Left lung (tissue), 10 donors: ENCODE results near the gene MAOB. TPM values are rescaled to one million over a fixed set of nuclear protein-coding genes. Genes with fewer than 3 reads are reported as not detected.

Experiments used
- ATAC-seq: fragments of 200-7000 bp; cut with Tn5 transposase; one replicate; pipeline ENCODE4 v1.9.1; 2020; ENCODE audit warnings: moderate library complexity
- DNase-seq, 4 donors: peaks; one replicate each; pipeline ENCODE4 v3.0.0-alpha.2; 2013 to 2020
- H3K27ac ChIP-seq, 2 donors: fragments of 200-600 bp; sonication (generic) in 1 of 2; one replicate each; pipeline versions ENCODE4 v1.5.0 to v1.8.0; 2020 to 2021
- H3K27me3 ChIP-seq, 2 donors: fragments of 200-600 bp; sonication (generic) in 1 of 2; one replicate each; pipeline versions ENCODE4 v1.5.0 to v1.8.0; 2020 to 2021
- H3K36me3 ChIP-seq, 2 donors: fragments of 200-600 bp; sonication (generic) in 1 of 2; one replicate each; pipeline versions ENCODE4 v1.5.0 to v1.8.0; 2020 to 2021
- H3K4me1 ChIP-seq, 2 donors: fragments of 200-600 bp; one replicate each; pipeline ENCODE4 v1.8.0; 2021
- H3K4me3 ChIP-seq, 2 donors: fragments of 200-600 bp; sonication (generic) in 1 of 2; one replicate each; pipeline versions ENCODE4 v1.5.0 to v1.8.0; 2020 to 2021; ENCODE audit warnings: mild to moderate bottlenecking in 1 of 2
- H3K9me3 ChIP-seq, 2 donors: fragments of 200-600 bp; sonication (generic) in 1 of 2; one replicate each; pipeline versions ENCODE4 v1.5.0 to v1.8.0; 2020 to 2021
- intact Hi-C, 2 donors: fragments of 100-400 bp; cut with DNase I; formaldehyde crosslinking; loops; one replicate each; pipeline versions ENCODE4 v1.11.2 to v1.14.2; 2022
- polyA plus RNA-seq, 6 donors: library from polyadenylated mRNA; unstranded; fragments of 120-200 nt; gene quantifications; one replicate each; pipeline ENCODE4 v1.2.1, GENCODE V29; 2013; ENCODE audit not compliant: insufficient read length in 6 of 6
- total RNA-seq, 2 donors: library from RNA; stranded (reverse); fragmentation: NEBNext Ultra II Directional; extraction: Animal tissue kit (Norgen Biotek cat#: 25700); gene quantifications; one replicate each; pipeline ENCODE4 v1.2.1, GENCODE V29; 2021
- TF ChIP-seq, protein P1 (sequence below), 2 donors: fragments of 200-600 bp; sonication (generic) in 1 of 2; IDR thresholded peaks; one replicate each; pipeline versions ENCODE4 v1.5.0 to v1.8.0; 2021; ENCODE audit warnings: antibody characterized with exemption in 2 of 2
- donor health status: DM: no; HTN: yes; CAD: no.
- donor health status: DM: no; HTN: no; CAD: no.

Gene MAOB
- total and polyA plus RNA-seq, 8 donors, result 8.8 to 20.6 (median 12.3) TPM

DNA sequence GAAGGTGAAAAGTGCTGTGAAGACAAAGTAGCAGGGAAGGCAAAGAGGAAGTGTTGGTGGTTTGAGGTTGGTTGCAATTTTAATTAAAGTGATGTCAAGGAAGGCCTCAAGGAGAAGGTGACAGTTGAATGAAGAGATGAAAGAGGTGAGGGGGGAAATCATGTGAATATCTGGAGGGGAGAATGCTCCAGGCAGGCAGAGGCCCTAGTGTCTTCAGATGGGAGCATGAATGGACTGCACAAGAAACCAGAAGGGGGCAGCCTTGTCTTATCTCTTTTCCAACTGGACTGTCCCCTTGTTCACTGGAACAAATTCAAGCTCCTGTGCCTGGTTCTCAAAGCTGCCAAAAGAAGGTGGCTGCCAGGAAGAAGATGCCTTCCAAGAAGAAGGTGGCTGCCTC is 68.4 kb downstream of the MAOB start:
- DNase-seq, result no peak
- Histone ChIP-seq H3K27ac (no peak overlapping the region), H3K9me3 (no peaks in the 10 kb centered on the region), H3K4me3 (no peak overlapping the region), H3K4me1 (no peaks in the 10 kb centered on the region), H3K27me3 (peaks cover 0 to 5% of the 10 kb centered on the region in 2 donors), H3K36me3 (no peaks in the 10 kb centered on the region)
- intact Hi-C loops, result no loop called here
- TF ChIP-seq, protein P1, sequence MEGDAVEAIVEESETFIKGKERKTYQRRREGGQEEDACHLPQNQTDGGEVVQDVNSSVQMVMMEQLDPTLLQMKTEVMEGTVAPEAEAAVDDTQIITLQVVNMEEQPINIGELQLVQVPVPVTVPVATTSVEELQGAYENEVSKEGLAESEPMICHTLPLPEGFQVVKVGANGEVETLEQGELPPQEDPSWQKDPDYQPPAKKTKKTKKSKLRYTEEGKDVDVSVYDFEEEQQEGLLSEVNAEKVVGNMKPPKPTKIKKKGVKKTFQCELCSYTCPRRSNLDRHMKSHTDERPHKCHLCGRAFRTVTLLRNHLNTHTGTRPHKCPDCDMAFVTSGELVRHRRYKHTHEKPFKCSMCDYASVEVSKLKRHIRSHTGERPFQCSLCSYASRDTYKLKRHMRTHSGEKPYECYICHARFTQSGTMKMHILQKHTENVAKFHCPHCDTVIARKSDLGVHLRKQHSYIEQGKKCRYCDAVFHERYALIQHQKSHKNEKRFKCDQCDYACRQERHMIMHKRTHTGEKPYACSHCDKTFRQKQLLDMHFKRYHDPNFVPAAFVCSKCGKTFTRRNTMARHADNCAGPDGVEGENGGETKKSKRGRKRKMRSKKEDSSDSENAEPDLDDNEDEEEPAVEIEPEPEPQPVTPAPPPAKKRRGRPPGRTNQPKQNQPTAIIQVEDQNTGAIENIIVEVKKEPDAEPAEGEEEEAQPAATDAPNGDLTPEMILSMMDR (IDR thresholded peaks at IDR 0.05), result no peak
- ATAC-seq, result no peak

DNA sequence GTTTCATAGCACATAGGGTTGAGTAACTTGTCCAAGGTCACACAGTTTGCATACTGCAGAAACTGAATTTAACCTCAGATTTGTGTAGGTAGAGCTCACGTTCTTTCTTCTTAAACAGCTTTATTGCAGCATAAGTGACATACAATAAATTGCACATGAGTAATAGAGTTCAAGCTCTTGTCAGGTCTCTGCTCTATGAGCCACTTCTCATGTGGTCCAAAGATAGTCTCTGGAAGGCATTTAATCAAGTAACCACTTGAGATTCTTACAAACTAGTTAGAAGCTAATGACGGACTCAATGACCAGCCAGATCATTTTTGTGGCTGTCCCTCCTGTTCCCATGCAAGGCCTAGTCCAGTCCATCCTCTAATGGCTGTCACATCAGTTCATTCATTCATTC is 68.9 kb downstream of the MAOB start:
- H3K9me3 ChIP-seq, result no peaks in the 10 kb centered on the region
- no peaks in the 10 kb centered on the region for H3K36me3 ChIP-seq
- H3K4me1 ChIP-seq, result no peaks in the 10 kb centered on the region
- TF ChIP-seq, protein P1 (IDR thresholded peaks at IDR 0.05), result no peak
- DNase-seq, result no peak
- intact Hi-C loops, result no loop called here
- H3K4me3 ChIP-seq, result no peak overlapping the region
- no peak overlapping the region for H3K27ac ChIP-seq
- ATAC-seq, result no peak
- peaks cover 0 to 5% of the 10 kb centered on the region in 2 donors for H3K27me3 ChIP-seq

DNA sequence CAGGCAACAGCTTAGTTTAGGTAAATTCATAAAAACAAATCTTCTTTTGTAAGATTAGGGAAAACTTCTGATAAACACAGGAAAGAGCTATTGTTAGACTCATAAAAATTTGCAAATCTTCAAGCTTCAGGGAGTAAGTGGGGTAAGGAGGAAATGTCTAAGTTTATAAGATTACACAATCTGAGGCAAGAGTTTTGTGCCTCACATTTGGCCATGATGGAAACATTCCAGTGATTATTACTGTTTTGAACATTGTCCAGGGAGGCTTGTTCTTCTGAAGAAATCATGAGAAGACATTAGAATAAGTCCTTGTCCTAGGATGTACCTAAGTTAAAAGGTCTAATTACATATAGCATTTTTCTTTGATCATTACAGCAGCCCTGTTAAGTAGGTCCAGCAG is 72.8 kb downstream of the MAOB start:
- ATAC-seq (no peak), DNase-seq (peak in 2 of 4 donors; percentile 18 to 44)
- no peak overlapping the region for H3K27ac ChIP-seq
- H3K27me3 ChIP-seq, result peaks cover 0 to 5% of the 10 kb centered on the region in 2 donors
- H3K9me3 ChIP-seq, result no peaks in the 10 kb centered on the region
- no peaks in the 10 kb centered on the region for H3K36me3 ChIP-seq
- TF ChIP-seq, protein P1 (IDR thresholded peaks at IDR 0.05), result no peak
- intact Hi-C loops, result no loop called here
- no peaks in the 10 kb centered on the region for H3K4me1 ChIP-seq
- H3K4me3 ChIP-seq, result no peak overlapping the region

DNA sequence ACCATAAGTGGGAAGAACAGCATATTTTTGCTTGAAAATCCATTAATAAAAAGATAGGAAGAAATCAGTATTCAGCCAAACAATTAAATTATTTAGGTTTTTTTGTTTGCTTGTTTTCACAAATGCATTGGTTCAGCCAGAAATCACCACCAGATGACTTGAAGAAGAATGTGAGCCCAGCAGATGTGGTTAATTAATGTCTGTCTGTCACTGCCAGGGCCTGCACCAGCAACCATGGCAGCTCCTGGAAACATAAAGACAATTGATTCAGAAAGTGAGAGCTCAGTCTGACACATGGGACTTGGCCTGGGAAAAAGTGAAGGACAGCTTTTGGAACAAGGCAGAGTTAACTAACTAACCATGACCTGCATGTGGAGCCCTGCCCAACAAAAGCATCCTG is 74.0 kb downstream of the MAOB start:
- ATAC-seq, result no peak
- Histone ChIP-seq H3K4me1 (no peaks in the 10 kb centered on the region), H3K27ac (no peak overlapping the region), H3K9me3 (no peaks in the 10 kb centered on the region), H3K4me3 (no peak overlapping the region), H3K36me3 (no peaks in the 10 kb centered on the region), H3K27me3 (peaks cover 0 to 5% of the 10 kb centered on the region in 2 donors)
- intact Hi-C loops, result no loop called here
- TF ChIP-seq, protein P1 (IDR thresholded peaks at IDR 0.05), result no peak
- DNase-seq, result no peak

DNA sequence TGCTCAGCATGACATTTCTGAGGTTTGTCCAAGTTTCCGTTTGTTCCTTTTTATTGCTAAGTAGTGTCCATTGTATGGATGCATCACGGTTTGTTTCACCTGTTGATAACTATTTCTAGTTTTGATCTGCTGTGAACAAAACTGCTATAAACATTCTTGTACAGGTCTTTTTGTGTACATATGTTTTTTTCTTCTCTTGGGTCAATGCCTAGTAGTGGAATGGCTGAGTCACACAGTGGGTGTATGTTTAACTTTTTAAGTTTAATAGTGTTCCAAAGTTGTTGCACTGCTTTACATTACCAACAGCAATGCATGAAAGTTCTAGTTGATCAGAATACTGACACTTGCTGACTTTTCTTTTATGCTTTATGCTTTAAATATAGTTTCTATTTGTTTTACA is 76.7 kb downstream of the MAOB start:
- Histone ChIP-seq H3K36me3 (no peaks in the 10 kb centered on the region), H3K27me3 (no peaks in the 10 kb centered on the region), H3K4me1 (no peaks in the 10 kb centered on the region), H3K27ac (no peak overlapping the region), H3K9me3 (no peaks in the 10 kb centered on the region), H3K4me3 (no peak overlapping the region)
- TF ChIP-seq, protein P1 (IDR thresholded peaks at IDR 0.05), result no peak
- DNase-seq, result no peak
- intact Hi-C loops, result no loop called here
- no peak for ATAC-seq
